ENCODE measurements around the gene ARHGAP6.

The ARHGAP6 gene

GRCh38 chrX:11209798-11210414 is 455.8 kb downstream of the ARHGAP6 start:
- DNase-seq = no peak

GRCh38 chrX:11206716-11207115 is 459.0 kb downstream of the ARHGAP6 start:
- DNase-seq = no peak

GRCh38 chrX:11205796-11206195 is 459.9 kb downstream of the ARHGAP6 start:
- no peak for DNase-seq

GRCh38 chrX:11197671-11198070 is 468.0 kb downstream of the ARHGAP6 start:
- DNase-seq = no peak

- no peak for DNase-seq
Measured at GRCh38 chrX:11196476-11196875, 469.2 kb downstream of the ARHGAP6 start.

GRCh38 chrX:11193035-11193469 is 472.7 kb downstream of the ARHGAP6 start:
- DNase-seq = no peak

GRCh38 chrX:11190745-11191510 is 474.8 kb downstream of the ARHGAP6 start:
- DNase-seq = no peak

- DNase-seq = no peak
Measured at GRCh38 chrX:11189097-11189496, 476.6 kb downstream of the ARHGAP6 start.

GRCh38 chrX:11188664-11189063 is 477.1 kb downstream of the ARHGAP6 start:
- DNase-seq = no peak

- DNase-seq = no peak
Measured at GRCh38 chrX:11187001-11187400, 478.7 kb downstream of the ARHGAP6 start.

- no peak for DNase-seq
Measured at GRCh38 chrX:11185861-11186260, 479.9 kb downstream of the ARHGAP6 start.

GRCh38 chrX:11180571-11180970 is 485.1 kb downstream of the ARHGAP6 start:
- no peak for DNase-seq

- no peak for DNase-seq
Measured at GRCh38 chrX:11172415-11172814, 493.3 kb downstream of the ARHGAP6 start.

- DNase-seq = no peak
Measured at GRCh38 chrX:11171956-11172355, 493.8 kb downstream of the ARHGAP6 start.

- DNase-seq = no peak
Measured at GRCh38 chrX:11164433-11164832, 501.3 kb downstream of the ARHGAP6 start.

GRCh38 chrX:11159149-11159548 is 506.6 kb downstream of the ARHGAP6 start:
- DNase-seq = no peak

GRCh38 chrX:11151799-11152559 is 513.7 kb downstream of the ARHGAP6 start:
- DNase-seq = no peak

- no peak for DNase-seq
Measured at GRCh38 chrX:11148401-11148800, 517.3 kb downstream of the ARHGAP6 start.

- no peak for DNase-seq
Measured at GRCh38 chrX:11146411-11146810, 519.3 kb downstream of the ARHGAP6 start.

GRCh38 chrX:11143931-11144678 is 521.6 kb downstream of the ARHGAP6 start:
- DNase-seq = no peak

- DNase-seq = no peak
Measured at GRCh38 chrX:11138498-11139390, 527.0 kb downstream of the ARHGAP6 start.

GRCh38 chrX:11137543-11138139 is 528.1 kb downstream of the ARHGAP6 start:
- no peak for DNase-seq
